ENCODE measurements around the gene LILRA2. TPM values are rescaled to one million over a fixed set of nuclear protein-coding genes. Genes with fewer than 3 reads are reported as not detected.

Gene LILRA2
- total and polyA plus RNA-seq, 2 experiments from 2014 or later = not detected

Small RNA genes lying within 50 kb of the gene (small RNA-seq; reads per million reads assigned to genes)
- gene AC245036.2 (ENCODE audit: low replicate concordance) = not detected

Other genes with a start within 250 kb of the LILRA2 start
- not detected in 2 replicates for gene LILRA4, start 234.6 kb upstream of the LILRA2 start, total RNA-seq (2014; rRNA removed; shearing (Covaris generic))
- not detected in 2 replicates for gene LILRA4, start 234.6 kb upstream of the LILRA2 start, polyA plus RNA-seq (2016; fragmentation: Nextera tagmentation; extraction: Ambion mirVana)
- gene LAIR1, start 208.9 kb upstream of the LILRA2 start, total RNA-seq (2014; rRNA removed; shearing (Covaris generic)) = 1.3 TPM in 1 of 2 replicates, not detected in the other
- gene LAIR1, start 208.9 kb upstream of the LILRA2 start, polyA plus RNA-seq (2016; fragmentation: Nextera tagmentation; extraction: Ambion mirVana) = 0.10 TPM in 2 replicates
- 31.8 and 40.8 TPM in 2 replicates for gene TTYH1, start 158.3 kb upstream of the LILRA2 start, total RNA-seq (2014; rRNA removed; shearing (Covaris generic))
- 18.2 and 21.5 TPM in 2 replicates for gene TTYH1, start 158.3 kb upstream of the LILRA2 start, polyA plus RNA-seq (2016; fragmentation: Nextera tagmentation; extraction: Ambion mirVana)
- 45.6 and 74.3 TPM in 2 replicates for gene LENG8, start 124.6 kb upstream of the LILRA2 start, total RNA-seq (2014; rRNA removed; shearing (Covaris generic))
- 41.2 and 42.1 TPM in 2 replicates for gene LENG8, start 124.6 kb upstream of the LILRA2 start, polyA plus RNA-seq (2016; fragmentation: Nextera tagmentation; extraction: Ambion mirVana)
- gene LENG9, start 110.0 kb upstream of the LILRA2 start, total RNA-seq (2014; rRNA removed; shearing (Covaris generic)) = 3.3 and 6.4 TPM in 2 replicates
- gene LENG9, start 110.0 kb upstream of the LILRA2 start, polyA plus RNA-seq (2016; fragmentation: Nextera tagmentation; extraction: Ambion mirVana) = 0.26 and 0.52 TPM in 2 replicates
- 0.35 and 3.4 TPM in 2 replicates for gene CDC42EP5, start 100.5 kb upstream of the LILRA2 start, total RNA-seq (2014; rRNA removed; shearing (Covaris generic))
- 1.4 and 2.3 TPM in 2 replicates for gene CDC42EP5, start 100.5 kb upstream of the LILRA2 start, polyA plus RNA-seq (2016; fragmentation: Nextera tagmentation; extraction: Ambion mirVana)
- not detected in 2 replicates for gene LAIR2, start 71.0 kb upstream of the LILRA2 start, total RNA-seq (2014; rRNA removed; shearing (Covaris generic))
- not detected in 2 replicates for gene LAIR2, start 71.0 kb upstream of the LILRA2 start, polyA plus RNA-seq (2016; fragmentation: Nextera tagmentation; extraction: Ambion mirVana)
- gene LILRA1, start 19.8 kb downstream of the LILRA2 start, total RNA-seq (2014; rRNA removed; shearing (Covaris generic)) = not detected in 2 replicates
- not detected in 2 replicates for gene LILRA1, start 19.8 kb downstream of the LILRA2 start, polyA plus RNA-seq (2016; fragmentation: Nextera tagmentation; extraction: Ambion mirVana)
- 0.14 TPM in 1 of 2 replicates, not detected in the other for gene LILRB1, start 56.7 kb downstream of the LILRA2 start, total RNA-seq (2014; rRNA removed; shearing (Covaris generic))
- gene LILRB1, start 56.7 kb downstream of the LILRA2 start, polyA plus RNA-seq (2016; fragmentation: Nextera tagmentation; extraction: Ambion mirVana) = 0.12 TPM in 1 of 2 replicates, not detected in the other
- gene LILRB4, start 89.2 kb downstream of the LILRA2 start, total RNA-seq (2014; rRNA removed; shearing (Covaris generic)) = not detected in 2 replicates
- gene LILRB4, start 89.2 kb downstream of the LILRA2 start, polyA plus RNA-seq (2016; fragmentation: Nextera tagmentation; extraction: Ambion mirVana) = not detected in 2 replicates
- gene KIR3DL3, start 150.7 kb downstream of the LILRA2 start, total RNA-seq (2014; rRNA removed; shearing (Covaris generic)) = not detected in 2 replicates
- gene KIR3DL3, start 150.7 kb downstream of the LILRA2 start, polyA plus RNA-seq (2016; fragmentation: Nextera tagmentation; extraction: Ambion mirVana) = not detected in 2 replicates
- not detected in 2 replicates for gene KIR2DL3, start 164.7 kb downstream of the LILRA2 start, total RNA-seq (2014; rRNA removed; shearing (Covaris generic))
- not detected in 2 replicates for gene KIR2DL3, start 164.7 kb downstream of the LILRA2 start, polyA plus RNA-seq (2016; fragmentation: Nextera tagmentation; extraction: Ambion mirVana)
- not detected in 2 replicates for gene KIR2DL1, start 196.0 kb downstream of the LILRA2 start, total RNA-seq (2014; rRNA removed; shearing (Covaris generic))
- not detected in 2 replicates for gene KIR2DL1, start 196.0 kb downstream of the LILRA2 start, polyA plus RNA-seq (2016; fragmentation: Nextera tagmentation; extraction: Ambion mirVana)
- not detected in 2 replicates for gene KIR2DL4, start 229.8 kb downstream of the LILRA2 start, total RNA-seq (2014; rRNA removed; shearing (Covaris generic))
- not detected in 2 replicates for gene KIR2DL4, start 229.8 kb downstream of the LILRA2 start, polyA plus RNA-seq (2016; fragmentation: Nextera tagmentation; extraction: Ambion mirVana)
- gene KIR3DL1, start 242.7 kb downstream of the LILRA2 start, total RNA-seq (2014; rRNA removed; shearing (Covaris generic)) = not detected in 2 replicates
- not detected in 2 replicates for gene KIR3DL1, start 242.7 kb downstream of the LILRA2 start, polyA plus RNA-seq (2016; fragmentation: Nextera tagmentation; extraction: Ambion mirVana)